GM23338 (cell line): ENCODE data around the gene SND1.

ENCODE experiments used
- CREB1 ChIP-seq: fragments of 250-450 bp; sonication (Bioruptor Pico); IDR thresholded peaks from 2 replicates; pipeline ENCODE4 v1.5.0; 2020; ENCODE audit warnings: low read depth, mild to moderate bottlenecking, moderate library complexity
- EZH2 ChIP-seq: fragments of 200-600 bp; sonication (generic); IDR thresholded peaks from one replicate; pipeline ENCODE4 v1.8.0; 2017; ENCODE audit warnings: antibody characterized with exemption, mild to moderate bottlenecking, low read depth; ENCODE audit not compliant: unreplicated experiment
- EZH2phosphoT487 ChIP-seq: fragments of 200-600 bp; sonication (generic); IDR thresholded peaks from one replicate; pipeline ENCODE4 v1.8.1; 2018; ENCODE audit warnings: antibody characterized with exemption; ENCODE audit not compliant: unreplicated experiment
- POLR2AphosphoS5 ChIP-seq: IDR thresholded peaks from 2 replicates; pipeline ENCODE4 v1.6.1; 2016; ENCODE audit warnings: antibody characterized with exemption, low read depth
- TF ChIP-seq, protein P1 (sequence below), 2 experiments: fragments of 200-600 bp in 1 of 2; sonication (generic) in 1 of 2; conservative IDR thresholded peaks; 2 replicates each; pipeline versions ENCODE4 v1.5.1 to v1.6.1; 2016 to 2017; ENCODE audit warnings: antibody characterized with exemption in 2 of 2, low read depth in 2 of 2, mild to moderate bottlenecking in 2 of 2, moderate library complexity in 1 of 2
- TF ChIP-seq, protein P2 (sequence below): IDR thresholded peaks from one replicate; pipeline ENCODE4 v1.6.1; 2018; ENCODE audit warnings: antibody characterized with exemption; ENCODE audit not compliant: unreplicated experiment

DNA sequence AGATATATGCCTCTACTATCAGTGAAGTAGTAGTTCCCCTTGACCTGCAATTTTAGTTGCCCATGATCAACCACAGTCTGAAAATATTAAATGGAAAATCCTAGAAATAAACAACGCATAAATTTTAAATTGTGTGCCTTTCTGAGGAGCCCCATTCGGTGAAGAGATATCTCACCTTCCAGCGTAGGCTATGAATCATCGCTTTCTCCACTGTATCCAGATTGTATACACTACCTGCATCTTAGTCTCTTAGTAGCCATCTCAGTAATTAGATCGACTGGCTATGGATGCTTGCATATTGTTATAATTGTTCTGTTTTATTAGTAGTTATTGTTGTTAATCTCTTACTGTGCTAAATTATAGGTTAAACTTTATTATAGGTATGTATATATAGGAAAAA is 227.9 kb downstream of the SND1 start:
- no peak for TF ChIP-seq EZH2phosphoT487
- TF ChIP-seq, protein P1, sequence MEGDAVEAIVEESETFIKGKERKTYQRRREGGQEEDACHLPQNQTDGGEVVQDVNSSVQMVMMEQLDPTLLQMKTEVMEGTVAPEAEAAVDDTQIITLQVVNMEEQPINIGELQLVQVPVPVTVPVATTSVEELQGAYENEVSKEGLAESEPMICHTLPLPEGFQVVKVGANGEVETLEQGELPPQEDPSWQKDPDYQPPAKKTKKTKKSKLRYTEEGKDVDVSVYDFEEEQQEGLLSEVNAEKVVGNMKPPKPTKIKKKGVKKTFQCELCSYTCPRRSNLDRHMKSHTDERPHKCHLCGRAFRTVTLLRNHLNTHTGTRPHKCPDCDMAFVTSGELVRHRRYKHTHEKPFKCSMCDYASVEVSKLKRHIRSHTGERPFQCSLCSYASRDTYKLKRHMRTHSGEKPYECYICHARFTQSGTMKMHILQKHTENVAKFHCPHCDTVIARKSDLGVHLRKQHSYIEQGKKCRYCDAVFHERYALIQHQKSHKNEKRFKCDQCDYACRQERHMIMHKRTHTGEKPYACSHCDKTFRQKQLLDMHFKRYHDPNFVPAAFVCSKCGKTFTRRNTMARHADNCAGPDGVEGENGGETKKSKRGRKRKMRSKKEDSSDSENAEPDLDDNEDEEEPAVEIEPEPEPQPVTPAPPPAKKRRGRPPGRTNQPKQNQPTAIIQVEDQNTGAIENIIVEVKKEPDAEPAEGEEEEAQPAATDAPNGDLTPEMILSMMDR (conservative IDR thresholded peaks at IDR 0.05; ENCODE audit: low read depth in 2 of 2), result no peak
- TF ChIP-seq POLR2AphosphoS5, result no peak
- no peak for TF ChIP-seq EZH2
- TF ChIP-seq CREB1, result no peak
- TF ChIP-seq, protein P2, sequence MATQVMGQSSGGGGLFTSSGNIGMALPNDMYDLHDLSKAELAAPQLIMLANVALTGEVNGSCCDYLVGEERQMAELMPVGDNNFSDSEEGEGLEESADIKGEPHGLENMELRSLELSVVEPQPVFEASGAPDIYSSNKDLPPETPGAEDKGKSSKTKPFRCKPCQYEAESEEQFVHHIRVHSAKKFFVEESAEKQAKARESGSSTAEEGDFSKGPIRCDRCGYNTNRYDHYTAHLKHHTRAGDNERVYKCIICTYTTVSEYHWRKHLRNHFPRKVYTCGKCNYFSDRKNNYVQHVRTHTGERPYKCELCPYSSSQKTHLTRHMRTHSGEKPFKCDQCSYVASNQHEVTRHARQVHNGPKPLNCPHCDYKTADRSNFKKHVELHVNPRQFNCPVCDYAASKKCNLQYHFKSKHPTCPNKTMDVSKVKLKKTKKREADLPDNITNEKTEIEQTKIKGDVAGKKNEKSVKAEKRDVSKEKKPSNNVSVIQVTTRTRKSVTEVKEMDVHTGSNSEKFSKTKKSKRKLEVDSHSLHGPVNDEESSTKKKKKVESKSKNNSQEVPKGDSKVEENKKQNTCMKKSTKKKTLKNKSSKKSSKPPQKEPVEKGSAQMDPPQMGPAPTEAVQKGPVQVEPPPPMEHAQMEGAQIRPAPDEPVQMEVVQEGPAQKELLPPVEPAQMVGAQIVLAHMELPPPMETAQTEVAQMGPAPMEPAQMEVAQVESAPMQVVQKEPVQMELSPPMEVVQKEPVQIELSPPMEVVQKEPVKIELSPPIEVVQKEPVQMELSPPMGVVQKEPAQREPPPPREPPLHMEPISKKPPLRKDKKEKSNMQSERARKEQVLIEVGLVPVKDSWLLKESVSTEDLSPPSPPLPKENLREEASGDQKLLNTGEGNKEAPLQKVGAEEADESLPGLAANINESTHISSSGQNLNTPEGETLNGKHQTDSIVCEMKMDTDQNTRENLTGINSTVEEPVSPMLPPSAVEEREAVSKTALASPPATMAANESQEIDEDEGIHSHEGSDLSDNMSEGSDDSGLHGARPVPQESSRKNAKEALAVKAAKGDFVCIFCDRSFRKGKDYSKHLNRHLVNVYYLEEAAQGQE, result no peak
